Calu3 (cell line): ENCODE data around the gene DNAAF8. TPM values are rescaled to one million over a fixed set of nuclear protein-coding genes. Genes with fewer than 3 reads are reported as not detected.

ENCODE experiments used
- BruUV-seq: library from RNA; stranded (reverse); fragments of 400-500 nt; replicated peaks from 2 replicates; lab custom pipeline; 2021; lab: Mats Ljungman, UMichigan
- CTCF ChIA-PET: fragments of 300-600 bp; sonication (Branson Sonifier 250); formaldehyde crosslinking; loops from one replicate; lab custom pipeline; 2022; ENCODE audit warnings: antibody characterized with exemption; lab: Charles Lee
- DNase-seq: peaks from one replicate; pipeline ENCODE4 v3.0.0; 2022
- H3K27ac Mint-ChIP-seq: one replicate; pipeline ENCODE4 v1.8.0; 2022; ENCODE audit warnings: mixed read lengths; ENCODE audit not compliant: unreplicated experiment
- H3K27me3 Mint-ChIP-seq: one replicate; pipeline ENCODE4 v1.8.0; 2022; ENCODE audit warnings: mixed read lengths; ENCODE audit not compliant: unreplicated experiment
- H3K36me3 Mint-ChIP-seq: one replicate; pipeline ENCODE4 v1.8.0; 2022; ENCODE audit warnings: mild to moderate bottlenecking, moderate library complexity, mixed read lengths; ENCODE audit not compliant: insufficient read depth, unreplicated experiment
- H3K4me1 Mint-ChIP-seq: one replicate; pipeline ENCODE4 v1.8.0; 2022; ENCODE audit warnings: mild to moderate bottlenecking, low read depth, mixed read lengths; ENCODE audit not compliant: unreplicated experiment
- H3K4me3 Mint-ChIP-seq: one replicate; pipeline ENCODE4 v1.8.0; 2022; ENCODE audit warnings: mild to moderate bottlenecking, low read depth, moderate library complexity, mixed read lengths; ENCODE audit not compliant: unreplicated experiment
- H3K9me3 Mint-ChIP-seq: one replicate; pipeline ENCODE4 v1.8.0; 2022; ENCODE audit warnings: low read depth, mixed read lengths; ENCODE audit not compliant: unreplicated experiment
- CTCF ChIP-seq: fragments of 200-600 bp; IDR thresholded peaks from one replicate; pipeline ENCODE4 v1.8.0; 2022; ENCODE audit warnings: antibody characterized with exemption; ENCODE audit not compliant: unreplicated experiment
- intact Hi-C: fragments of 100-400 bp; cut with micrococcal nuclease; formaldehyde crosslinking; loops from one replicate; pipeline ENCODE4 v1.10.0; 2022; ENCODE audit not compliant: unreplicated experiment
- total RNA-seq: library from RNA; stranded (reverse); gene quantifications from 2 replicates; pipeline ENCODE4 v1.2.3, GENCODE V29; 2022

Gene DNAAF8
- total RNA-seq, 1 experiment from 2014 or later: 1.8 TPM

DNA sequence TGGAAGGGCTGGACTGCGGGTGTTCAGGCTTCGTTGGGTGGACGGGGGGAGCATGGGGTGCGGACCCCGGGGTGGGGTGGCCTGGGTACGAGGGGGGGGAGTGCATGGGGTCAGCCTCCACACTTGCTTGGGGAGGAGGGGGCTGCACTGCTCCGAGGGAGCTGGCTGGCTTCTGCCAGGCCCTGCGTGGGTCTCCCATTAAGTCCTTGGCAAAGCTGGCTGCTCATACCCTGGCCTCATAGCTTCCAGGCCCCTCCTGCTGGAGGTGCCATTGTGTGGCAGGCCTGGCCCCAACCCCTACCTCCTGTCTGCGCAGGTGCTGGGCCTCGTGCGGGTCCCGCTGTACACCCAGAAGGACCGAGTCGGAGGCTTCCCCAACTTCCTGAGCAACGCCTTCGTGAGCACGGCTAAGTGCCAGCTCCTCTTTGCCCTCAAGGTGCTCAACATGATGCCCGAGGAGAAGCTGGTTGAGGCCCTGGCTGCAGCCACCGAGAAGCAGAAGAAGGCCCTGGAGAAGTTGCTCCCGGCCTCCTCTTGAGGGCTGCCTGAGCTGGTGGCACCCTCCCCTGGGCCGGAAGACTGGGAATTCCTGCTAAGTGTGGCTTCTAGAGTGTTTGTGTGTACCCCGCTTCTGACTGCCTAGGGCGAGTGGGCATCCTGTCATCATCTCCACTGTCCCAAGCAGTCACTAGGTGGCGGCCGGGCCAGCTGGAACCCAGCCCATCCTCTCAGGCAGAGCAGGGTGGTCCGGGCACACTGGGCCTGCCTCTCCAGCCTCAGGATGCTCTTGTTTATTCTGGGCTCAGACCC lies 39.5 kb upstream of the DNAAF8 start:
- Mint-ChIP-seq H3K27ac (peak overlapping the region; percentile 80), H3K9me3 (no peaks in the 10 kb centered on the region), H3K4me3 (peak overlapping the region; percentile 78), H3K27me3 (no peaks in the 10 kb centered on the region), H3K4me1 (peaks cover 8% of the 10 kb centered on the region), H3K36me3 (peaks cover 91% of the 10 kb centered on the region)
- BruUV-seq: no TSS peak
- intact Hi-C loops: no loop called here
- TF ChIP-seq CTCF: no peak
- CTCF ChIA-PET: no interaction called here
- DNase-seq: no peak

DNA sequence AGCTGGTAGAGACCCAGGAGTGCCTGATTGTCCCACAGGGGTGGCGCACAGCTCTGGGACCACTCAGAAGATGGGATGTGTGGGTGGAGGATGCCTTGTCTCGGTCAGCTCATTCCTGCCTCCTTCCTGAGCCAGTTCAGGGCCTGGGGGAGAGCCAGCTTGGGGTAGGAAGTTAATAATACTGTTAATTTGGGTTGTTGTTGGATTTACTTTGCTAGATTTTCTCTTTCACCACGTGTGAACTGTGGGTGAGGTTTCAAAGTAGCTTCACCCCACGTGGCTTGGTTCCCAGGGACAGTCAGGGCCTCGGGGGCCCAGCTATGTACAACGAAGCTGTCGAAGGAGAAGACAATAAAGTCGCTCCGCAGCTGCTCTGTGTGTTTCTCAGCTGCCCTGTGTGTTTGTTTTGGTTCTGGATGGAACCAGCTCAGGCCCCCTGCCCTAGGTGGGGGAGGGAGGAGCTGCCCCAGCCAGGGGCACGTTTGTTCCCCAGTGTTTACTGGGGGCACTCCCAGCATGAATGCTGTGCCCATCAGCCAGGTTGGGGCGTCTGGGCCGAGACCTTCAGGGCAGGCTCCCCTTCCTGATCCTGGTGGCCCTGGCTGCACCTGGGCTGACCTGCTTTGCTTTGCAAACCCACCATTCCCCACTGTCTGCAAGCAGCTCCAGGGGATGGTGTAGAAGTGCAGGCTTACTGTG lies 38.7 kb upstream of the DNAAF8 start:
- intact Hi-C loops: no loop called here
- Mint-ChIP-seq H3K9me3 (no peaks in the 10 kb centered on the region), H3K27ac (peak overlapping the region; percentile 58), H3K36me3 (peaks cover 86% of the 10 kb centered on the region), H3K4me3 (peak overlapping the region; percentile 78), H3K4me1 (peaks cover 8% of the 10 kb centered on the region), H3K27me3 (no peaks in the 10 kb centered on the region)
- TF ChIP-seq CTCF: no peak
- DNase-seq: no peak
- CTCF ChIA-PET: interaction anchor here (0.6 kb wide), 1 partner anchor 65 kb away, joined by 5 read pairs; no protein-coding TSS in a partner anchor
- TSS peak; percentile 19 for BruUV-seq

GRCh38 chr16:4696172-4696904 lies 38.0 kb upstream of the DNAAF8 start:
- CTCF ChIA-PET: interaction anchor here (0.6 kb wide), 1 partner anchor 66 kb away, joined by 5 read pairs; no protein-coding TSS in a partner anchor

More at GRCh38 chr16:4696172-4696904, 38.0 kb upstream of the DNAAF8 start:
- Mint-ChIP-seq H3K27me3 (no peaks in the 10 kb centered on the region), H3K36me3 (peaks cover 87% of the 10 kb centered on the region), H3K4me1 (peaks cover 4% of the 10 kb centered on the region), H3K27ac (peak overlapping the region; percentile 63), H3K9me3 (no peaks in the 10 kb centered on the region), H3K4me3 (peak overlapping the region; percentile 14)
- no TSS peak for BruUV-seq
- intact Hi-C loops: no loop called here
- TF ChIP-seq CTCF: no peak
- no peak for DNase-seq
